GM18498 (cell line): ENCODE results near the gene ARL16.
A peak's percentile ranks its signal among the peaks of the same experiment; 100 is the strongest.

Experiments
- ATAC-seq: cut with Tn5 transposase; IDR thresholded peaks from one replicate; pipeline ENCODE4 v1.9.1; 2021; ENCODE audit warnings: mild to moderate bottlenecking, moderate library complexity; ENCODE audit not compliant: unreplicated experiment

Gene ARL16

GRCh38 chr17:81648013-81648706, 35.4 kb downstream of the ARL16 start:
- no peak for ATAC-seq

DNA sequence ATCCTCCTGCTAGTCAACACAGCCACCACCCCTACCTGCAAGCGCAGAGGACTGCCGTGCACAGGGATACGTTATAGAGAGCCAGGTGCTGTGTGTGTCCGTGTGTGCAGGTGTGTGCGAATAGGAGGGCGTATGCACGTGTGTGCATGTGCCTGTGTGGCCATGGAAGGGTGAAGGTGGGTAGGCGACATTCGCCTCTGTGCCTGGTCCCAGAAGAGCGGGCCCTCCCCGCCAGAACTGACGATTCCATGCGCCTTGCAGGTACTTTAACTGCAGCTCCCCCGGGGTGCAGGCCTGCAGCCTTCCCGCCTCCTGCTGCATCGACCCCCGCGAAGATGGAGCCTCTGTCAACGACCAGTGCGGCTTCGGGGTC, 36.0 kb downstream of the ARL16 start:
- no peak for ATAC-seq

- ATAC-seq = no peak
Measured at GRCh38 chr17:81646869-81647600, 36.6 kb downstream of the ARL16 start.

DNA sequence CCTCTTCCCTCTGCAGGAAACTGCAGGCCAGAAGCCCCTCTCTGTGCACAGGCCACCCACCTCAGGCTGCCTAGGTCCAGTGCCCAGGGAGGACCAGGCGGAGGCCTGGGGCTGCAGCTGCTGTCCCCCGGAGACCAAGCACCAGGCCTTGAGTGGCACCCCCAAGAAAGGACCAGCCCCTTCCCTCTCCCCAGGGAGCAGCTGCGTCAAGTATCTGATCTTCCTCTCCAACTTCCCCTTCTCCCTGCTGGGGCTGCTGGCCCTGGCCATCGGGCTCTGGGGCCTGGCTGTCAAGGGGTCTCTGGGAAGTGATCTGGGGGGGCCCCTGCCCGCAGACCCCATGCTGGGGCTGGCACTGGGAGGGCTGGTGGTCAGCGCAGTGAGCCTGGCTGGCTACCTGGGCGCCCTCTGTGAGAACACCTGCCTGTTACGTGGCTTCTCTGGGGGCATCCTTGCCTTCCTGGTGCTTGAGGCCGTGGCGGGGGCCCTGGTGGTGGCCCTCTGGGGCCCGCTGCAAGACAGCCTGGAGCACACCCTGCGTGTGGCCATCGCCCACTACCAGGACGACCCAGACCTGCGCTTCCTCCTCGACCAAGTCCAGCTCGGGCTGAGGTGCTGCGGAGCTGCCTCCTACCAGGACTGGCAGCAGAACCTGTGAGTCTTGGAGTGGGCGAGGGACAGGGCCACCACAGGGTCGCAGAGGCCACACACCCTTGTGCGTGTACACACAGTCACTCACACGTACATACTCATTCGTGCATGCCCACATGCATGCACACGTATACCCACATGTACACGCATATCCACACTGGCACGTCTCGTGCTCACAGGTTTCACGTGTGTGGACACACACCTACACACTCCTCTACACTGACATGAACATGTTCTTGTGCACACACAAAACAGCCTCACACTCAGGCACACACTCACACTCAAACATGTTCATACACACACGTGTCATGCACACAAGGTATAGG, 38.3 kb downstream of the ARL16 start:
- ATAC-seq = no peak

- ATAC-seq = no peak
Measured at GRCh38 chr17:81644496-81644895, 39.1 kb downstream of the ARL16 start.

DNA sequence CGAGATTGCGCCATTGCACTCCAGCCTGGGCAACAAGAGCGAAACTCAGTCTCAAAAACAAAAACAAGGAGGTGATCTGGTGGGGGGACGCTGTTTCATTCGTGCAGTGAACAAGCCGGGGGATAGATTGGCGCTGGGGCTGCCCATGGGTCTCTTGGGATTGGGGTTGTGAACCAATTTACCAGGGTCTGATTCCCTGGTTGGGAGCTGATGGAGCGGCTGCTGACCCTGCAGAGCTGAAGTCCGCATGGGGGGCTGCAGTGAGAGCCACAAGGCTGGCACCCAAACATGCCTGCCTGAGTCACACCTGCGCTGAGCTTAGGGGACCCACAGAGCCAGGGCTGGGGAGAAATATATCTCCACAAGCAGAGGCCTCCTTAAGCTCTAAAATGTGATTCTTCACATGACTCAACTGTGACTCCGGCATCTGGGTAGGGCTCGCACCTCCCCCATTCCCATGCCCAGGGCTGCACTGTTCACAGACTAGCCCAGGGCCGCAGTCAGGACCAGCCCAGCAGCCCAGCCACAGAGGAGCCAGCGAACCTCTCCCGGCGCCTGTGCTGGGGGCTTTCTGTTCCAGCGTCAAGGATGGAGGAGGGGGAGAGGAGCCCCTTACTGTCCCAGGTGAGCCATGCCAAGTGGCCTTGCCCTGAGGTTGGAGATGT, 41.6 kb downstream of the ARL16 start:
- no peak for ATAC-seq

DNA sequence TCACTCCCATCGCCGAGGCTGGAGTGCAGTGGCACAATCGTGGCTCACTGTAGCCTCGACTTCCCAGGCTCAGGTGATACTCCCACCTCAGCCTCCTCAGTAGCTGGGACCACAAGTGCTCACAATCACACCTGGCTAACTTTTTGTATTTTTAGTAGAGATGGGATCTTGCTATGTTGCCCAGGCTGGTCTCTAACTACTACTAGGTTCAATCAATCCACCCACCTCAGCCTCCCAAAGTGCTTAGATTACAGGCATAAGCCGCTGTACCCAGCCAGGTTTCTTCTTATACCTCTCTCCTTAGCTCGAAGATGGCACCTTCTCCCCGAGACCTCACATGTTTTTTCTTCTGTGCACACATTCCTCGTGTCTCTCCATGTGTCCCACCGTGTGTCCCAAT, 43.6 kb downstream of the ARL16 start:
- no peak for ATAC-seq

GRCh38 chr17:81638683-81639082, 44.9 kb downstream of the ARL16 start:
- no peak for ATAC-seq

DNA sequence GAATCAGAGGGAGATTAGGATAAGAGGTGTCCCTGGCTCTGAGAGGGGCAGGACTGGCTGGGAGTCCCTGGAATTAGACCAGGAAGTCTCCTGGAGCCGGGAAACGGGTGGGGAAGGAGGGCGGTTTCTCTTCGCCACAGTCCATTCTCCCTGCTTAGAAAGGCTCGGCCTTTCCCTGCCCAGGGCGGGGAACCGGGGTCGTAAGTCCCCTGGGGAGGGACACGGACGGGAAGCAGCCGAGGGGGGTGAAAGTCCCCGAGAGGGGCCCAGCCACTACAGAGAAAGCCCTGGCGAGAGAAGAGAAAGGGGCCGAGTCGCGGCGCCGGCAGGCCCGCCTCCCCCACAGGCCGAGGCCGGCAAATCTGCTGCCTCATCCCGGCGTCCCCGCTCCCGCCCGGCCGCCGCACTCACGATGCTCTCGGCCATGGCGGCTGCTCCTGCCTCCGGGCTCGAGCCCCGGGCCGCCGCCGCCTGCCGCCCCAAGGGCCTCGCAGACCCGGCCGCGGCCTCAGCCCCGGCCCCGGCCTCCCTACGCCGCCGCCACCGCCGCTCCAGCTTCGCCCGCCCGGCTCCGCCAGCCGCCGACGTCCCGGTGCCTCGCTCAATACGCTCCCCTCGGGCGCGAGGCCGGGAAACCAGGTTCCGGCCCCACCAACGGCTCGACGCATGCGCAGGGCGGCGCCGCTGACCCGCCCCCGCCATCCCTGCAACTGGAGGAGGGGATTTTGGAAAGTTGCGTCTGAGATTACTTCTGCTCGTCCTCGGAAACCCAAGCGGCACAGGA, 46.9 kb downstream of the ARL16 start, which contains the start of the genes NPLOC4 and TSPAN10:
TSS of gene NPLOC4 (minus strand) at position 608 of the 784 bp plus-strand sequence. CDS start at position 426, 182 bp downstream.
TSS of gene TSPAN10 (plus strand) at position 692 of the 784 bp plus-strand sequence. CDS start 5,217 bp downstream, outside the sequence.
- peak; percentile 86 for ATAC-seq

DNA sequence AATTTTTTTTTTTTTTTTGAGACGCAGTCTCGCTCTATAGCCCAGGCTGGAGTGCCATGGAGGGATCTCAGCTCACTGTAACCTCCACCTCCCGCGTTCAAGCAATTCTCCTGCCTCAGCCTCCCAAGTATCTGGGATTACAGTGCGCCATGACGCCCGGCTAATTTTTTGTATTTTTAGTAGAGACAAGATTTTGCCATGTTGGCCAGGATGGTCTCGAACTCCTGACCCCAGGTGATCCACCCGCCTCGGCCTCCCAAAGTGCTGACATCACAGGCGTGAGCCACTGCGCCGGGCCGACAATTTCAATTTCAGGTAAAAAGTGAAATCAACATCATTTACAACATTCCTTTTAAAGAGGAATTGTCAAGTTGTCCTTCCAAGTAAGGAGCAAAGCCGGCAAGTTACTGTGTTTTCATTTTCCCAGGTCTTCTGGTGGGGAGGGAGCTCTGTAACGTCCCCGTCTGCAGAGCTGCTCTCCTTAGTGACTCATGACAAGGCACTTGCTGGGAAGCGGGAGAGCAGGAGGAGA, 47.6 kb downstream of the ARL16 start:
- peak; percentile 14 for ATAC-seq

DNA sequence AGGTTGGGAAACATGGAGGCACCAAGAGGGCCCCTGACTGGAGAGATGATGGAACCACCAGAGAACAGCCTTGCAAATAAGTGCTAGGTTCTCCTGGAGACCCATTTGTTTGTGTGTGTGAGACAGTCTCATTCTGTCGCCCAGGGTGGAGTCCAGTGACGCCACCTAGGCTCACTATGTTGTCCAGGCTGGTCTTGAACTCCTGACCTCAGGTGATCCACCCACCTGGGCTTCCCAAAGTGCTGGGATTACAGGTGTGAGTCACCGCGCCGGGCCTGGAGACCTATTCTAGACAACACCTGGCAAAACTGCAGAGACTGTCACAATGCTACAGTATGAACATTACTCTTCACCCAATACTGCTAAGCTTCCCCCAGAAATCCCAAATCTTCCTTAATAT, 48.2 kb downstream of the ARL16 start:
- ATAC-seq = no peak

DNA sequence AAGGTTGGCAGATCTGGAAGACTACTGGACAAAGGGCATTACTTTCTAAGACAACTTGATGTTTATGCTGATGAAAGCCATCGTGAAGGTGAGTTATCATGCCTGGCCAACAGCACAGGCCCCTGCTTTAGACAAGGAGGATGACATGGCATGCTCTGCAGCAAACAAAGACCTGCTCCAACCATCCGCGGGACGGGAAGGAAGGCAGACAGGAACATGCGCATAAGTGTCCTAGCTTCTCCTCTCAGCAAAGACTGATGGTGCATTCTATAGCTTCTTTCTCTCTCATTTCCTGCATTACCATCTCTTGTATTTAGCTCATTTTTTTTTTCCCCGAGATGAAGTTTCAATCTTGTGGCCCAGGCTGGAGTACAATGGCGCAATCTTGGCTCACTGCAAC, 52.1 kb downstream of the ARL16 start:
- no peak for ATAC-seq
